Iris pigment epithelial cell (primary cell): ENCODE results near the gene SLC12A7.
"Not testable (repeated sequence)": the region's sequence is repeated elsewhere in the genome, so short reads cannot be mapped to it uniquely, and the experiment has no call there.

ENCODE experiments used
- DNase-seq: peaks from one replicate; pipeline ENCODE4 v3.0.0-alpha.2; 2011; ENCODE audit warnings: low read depth

SLC12A7 gene

DNA sequence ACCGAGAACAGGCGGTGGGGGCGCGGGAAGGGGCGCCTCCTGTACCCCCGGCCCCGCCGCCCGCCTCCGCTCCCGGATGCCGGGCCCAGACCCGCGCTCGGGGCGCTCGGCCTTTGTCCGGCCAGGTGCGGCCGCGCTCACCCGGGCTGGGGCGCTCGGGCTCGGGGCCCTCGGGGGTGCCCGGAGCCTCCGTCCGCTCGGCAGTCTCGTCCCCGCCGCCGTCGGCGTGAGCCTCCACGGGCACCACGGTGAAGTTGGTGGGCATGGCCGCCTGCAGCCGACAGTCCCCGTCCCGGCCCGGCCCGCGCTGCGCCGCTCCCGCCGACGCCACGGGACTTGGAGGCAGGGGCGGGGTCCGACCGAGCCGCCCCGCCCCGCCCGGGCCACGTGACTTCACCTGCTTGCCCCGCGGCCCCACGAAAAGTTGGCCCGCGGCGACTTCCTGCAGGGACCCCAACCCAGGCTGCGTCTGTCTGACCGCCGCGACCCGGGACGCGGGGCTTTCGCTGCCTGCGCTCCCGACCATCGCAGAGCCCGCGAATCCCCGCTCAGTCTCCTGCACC is at the start of gene SLC12A7:
Gene SLC12A7 (minus strand): TSS at position 337 of the 563 bp plus-strand sequence. CDS start 72 bp downstream, at position 265.
- no peak for DNase-seq

DNA sequence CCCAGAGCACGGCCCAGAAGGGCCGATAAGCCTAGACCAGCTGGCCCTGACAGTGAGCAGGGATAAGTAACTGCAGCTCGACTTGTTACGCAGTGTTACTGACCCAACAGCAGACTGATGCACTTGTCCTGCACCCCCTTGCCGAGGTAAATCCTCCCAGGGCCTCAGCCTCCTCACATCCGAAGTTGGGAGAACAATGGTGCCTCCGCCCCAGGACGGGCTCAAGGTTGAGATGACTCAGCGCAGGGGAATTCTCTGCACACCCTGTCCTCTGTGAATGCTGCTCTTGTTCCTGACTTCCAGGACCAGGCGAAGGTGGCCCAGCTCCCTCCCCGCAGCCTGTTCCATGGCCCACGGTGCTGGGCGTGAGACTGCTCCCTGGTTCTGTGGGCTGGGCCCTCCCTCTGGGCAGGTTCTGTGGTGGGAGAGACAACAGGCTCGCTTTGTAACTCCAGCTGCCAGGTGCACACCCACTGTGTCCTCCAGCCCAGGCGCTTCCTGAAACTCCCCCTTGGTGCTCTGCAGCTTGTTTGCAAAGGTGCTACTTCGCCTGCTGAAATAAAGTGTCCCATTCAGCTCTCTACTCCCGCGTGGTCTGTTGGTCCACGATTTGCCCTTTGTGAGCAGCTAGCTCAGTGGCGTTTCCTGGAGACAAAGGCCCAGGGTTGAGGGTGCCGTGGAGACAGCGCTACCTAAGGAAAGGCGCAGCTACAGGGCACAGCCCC is 49.4 kb upstream of the SLC12A7 start:
- no peak for DNase-seq

DNA sequence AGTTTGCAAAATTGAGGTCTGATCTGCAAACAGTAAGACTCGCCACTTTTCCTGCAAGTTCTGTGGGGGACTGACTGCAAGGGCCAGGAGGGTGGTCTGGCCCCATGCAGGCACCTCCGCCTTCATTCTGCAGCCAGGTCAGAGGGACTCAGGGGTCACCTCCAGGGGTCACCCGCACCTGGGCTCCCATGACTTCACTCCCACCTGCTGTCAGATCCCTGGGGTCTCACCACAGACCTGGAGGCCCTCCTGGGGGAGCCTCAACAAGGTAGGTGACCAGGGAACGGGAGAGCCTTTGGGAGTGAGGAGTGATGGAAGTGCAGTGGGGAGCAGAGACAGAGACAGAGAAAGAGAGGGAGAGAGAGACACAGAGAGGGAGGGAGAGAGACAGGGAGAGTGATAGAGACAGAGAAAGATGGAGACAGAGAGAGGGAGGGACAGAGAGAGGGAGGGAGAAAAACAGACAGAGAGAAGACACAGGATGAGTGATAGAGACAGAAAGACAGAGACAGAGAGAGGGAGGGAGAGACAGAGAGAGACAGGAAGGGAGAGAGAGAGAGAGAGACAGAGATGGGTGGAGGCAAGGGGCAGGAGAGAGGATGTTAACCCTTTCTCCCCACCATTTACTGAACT is 48.0 kb upstream of the SLC12A7 start:
- DNase-seq = no peak

DNA sequence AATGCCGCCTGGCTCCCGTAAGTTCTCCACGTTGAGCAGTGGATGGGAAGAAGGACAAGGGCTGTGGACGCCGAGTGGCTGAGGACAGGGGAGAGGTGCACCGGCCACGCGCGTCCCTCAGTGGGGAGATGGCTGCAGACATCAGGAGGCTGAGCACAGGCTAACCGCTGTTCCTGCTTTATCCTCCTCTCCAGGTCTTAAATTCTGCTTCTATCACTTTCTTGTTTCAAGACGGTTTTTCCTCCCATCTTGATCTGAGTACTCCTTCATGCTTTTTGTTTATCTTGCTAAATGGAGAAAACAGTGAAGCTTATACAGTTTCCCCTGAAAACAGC is 47.4 kb upstream of the SLC12A7 start:
- DNase-seq = no peak

DNA sequence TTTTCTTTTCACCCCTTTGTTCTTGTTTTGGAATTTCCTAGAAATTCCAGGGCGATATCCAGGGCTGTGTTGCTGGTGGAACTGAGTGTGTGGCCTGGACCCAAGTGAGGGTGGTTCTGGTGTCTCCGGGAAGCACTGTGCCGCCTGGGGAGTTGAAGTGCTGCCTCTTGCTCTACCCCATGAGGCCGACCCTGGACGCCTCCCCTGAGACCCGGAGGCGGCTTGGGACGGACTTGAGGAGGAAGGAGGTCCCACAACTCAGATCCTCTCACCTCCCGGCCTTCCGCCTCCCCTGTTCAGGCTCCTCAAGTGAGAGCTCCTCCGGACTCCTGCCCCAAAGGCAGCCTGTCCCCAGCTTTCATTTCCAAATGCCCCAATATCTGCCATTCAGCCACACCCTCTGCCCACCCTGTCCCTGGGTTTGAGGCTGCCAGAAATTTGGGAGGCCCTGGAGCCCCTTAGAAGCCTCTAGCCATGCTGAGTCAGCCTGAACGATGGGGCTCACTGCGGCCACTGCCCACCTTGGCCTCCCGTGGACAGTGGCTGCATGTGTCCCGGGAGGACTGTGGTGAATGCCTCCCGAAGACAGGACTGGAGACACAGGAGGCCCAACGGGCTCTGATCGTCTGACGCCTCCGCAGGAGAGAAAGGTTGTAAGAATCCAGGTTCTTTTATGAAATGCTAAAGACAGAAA is 46.9 kb upstream of the SLC12A7 start:
- DNase-seq = no peak

DNA sequence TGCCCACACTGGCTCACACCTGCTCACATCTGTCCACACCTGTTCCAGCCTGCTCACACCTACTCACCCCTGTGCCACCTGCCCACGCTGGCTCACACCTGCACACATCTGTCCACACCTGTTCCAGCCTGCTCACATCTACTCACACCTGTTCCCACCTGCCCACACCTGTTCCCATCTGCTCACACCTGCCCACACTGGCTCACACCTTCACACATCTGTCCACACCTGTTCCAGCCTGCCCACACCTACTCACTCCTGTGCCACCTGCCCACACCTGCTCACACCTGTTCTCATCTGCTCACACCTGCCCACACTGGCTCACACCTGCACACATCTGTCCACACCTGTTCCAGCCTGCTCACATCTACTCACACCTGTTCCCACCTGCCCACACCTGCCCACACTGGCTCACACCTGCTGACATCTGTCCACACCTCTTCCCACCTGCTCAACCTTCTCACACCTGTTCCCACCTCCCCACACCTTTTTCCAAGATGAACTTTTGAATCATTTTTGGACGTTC is 45.7 kb upstream of the SLC12A7 start:
- DNase-seq = not testable (repeated sequence)

DNA sequence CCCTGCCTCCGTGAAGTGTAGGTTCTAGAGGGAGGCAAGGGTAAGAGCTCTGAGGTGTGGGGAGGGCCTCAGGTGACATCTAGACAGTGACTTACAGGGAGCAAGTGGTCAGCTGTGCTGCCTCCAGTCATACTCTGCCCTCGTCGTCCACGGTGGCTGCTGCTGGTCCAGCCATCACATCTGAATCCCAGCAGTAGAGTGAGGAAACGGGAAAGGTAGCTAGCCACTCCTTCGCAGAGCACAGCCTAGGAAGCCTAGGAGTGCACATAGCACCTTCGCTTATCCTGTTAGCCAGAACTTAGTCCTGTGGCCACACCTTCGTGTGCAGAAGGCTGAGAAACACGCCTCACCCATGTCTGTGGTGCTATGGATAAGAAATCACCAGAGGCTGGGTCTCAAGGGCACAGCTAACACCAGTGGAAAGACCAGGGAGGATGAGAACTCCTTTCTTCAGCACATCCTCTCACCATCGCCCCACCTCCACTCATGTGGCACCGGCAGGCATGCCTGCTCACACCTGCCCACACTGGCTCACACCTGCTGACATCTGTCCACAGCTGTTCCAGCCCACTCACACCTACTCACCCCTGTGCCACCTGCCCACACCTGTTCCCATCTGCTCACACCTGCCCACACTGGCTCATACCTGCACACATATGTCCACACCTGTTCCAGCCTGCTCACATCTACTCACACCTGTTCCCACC is 45.0 kb upstream of the SLC12A7 start:
- DNase-seq = no peak

DNA sequence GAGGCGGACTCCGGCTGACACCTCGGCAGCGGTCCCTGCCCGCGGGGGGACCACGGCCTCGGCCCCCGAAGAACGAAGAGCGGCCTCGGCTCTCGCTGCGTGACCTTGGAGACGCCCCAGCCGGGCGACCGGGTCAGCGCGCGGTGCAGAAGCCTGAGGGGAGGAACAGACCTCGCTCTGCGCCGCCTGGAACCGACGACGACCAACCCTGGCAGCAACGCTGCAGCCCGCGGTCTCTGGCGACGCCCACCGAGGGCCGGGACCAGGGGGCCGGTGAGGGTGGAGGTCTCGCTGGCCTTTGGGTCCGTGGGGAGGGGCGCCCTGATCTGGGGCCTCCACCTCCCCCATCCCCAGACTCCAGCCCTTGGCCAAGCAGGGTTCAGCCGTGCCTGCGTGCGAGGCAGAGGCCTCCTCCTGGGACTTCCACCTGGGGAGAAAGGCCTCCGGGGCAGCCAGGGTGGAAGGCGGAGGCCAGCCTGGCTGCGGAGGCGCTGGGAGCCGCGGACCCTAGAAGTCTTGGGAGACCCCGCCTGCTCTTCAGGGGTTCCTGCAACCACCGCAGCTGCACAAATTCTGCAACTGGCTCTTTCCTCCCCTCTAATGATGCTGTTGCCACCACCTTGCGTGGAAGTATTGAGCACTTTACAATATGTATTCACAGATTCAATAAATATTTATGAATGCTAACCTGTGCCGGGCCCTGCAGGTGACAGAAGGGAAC is 44.3 kb upstream of the SLC12A7 start:
- DNase-seq = no peak

DNA sequence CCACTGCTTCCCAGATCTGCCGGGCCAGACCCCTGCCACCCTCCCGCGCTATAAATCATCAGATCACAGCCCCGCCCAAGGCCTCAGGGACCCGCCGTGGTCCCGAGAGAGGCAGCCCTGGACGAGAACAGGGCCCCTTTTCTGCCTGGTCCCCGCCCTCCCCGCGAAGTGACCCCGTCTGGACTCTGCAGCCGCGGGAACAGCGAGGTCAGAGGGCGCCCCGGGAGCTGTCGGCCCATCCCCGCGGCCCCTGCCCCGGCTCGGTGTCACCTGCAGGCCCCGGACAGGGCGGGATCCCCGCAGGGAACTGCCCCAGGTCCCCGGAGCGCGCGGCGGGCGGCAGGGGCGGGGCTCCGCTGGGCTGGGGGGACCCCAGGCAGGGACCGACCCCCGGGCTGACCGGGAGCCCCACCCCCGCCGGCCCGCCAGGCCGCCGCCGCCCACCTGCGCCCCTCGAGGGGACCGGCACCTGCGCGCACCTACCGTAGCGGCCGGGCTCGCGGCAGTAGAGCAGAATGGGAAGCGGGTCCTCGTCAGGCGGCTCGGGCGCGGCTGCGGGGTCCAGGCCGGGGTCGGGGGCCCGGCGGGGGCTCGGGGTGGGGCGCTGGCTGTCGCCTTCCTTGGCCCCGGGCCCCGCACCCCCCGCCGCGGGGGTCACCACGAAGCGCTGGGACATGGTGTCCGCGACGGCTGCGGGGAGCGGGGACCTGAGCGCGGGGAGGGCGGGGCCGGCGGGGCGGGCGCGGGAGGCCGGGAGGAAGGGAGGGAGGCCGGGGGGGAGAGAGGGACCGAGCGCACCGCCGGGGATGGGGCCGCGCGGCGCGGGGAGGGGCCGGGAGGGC is 43.5 kb upstream of the SLC12A7 start:
- DNase-seq = no peak

DNA sequence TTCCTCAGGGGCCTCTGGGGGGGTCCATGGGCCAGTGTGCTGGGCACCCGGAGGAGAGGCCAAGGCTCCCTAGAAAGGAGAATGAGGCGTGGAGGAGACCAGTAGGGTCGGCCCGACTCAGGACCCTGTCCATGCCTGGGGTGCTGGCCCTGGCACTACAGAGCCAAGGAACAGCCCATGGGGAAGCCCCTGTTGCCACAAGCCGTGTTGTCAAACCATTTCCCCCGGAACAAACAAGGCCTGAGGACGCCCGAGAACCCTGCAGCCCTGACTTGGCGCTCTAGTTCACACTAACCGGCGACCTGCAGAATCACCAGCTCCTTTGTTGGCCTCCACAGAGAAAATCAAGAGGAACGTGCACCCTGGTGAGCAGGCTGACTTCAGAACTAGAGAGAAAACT is 41.6 kb upstream of the SLC12A7 start:
- DNase-seq = no peak

DNA sequence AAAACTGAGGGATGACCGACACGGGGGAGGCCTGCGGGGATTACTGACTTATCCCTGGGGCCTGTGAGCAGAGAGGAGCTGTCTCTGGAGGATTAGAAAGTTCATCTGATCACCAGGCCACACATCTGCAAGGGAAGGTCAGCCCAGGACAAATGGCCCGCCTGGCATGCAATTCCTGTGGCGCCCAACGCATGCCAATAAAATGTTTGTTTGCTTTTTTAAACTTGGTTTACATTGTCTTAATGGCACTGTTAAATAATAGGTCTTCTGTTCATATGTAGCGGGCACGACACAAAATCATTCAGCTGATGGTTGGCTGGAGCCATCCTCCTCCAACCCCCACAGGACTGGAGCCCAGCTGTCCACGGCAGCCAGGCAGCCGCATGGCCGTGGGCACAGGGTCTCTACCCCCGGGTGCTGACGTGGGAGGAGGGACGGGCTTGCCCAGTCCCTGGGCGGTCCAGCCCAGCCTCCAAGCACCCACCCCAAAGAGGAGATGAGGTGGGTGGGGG is 41.0 kb upstream of the SLC12A7 start:
- DNase-seq = no peak

DNA sequence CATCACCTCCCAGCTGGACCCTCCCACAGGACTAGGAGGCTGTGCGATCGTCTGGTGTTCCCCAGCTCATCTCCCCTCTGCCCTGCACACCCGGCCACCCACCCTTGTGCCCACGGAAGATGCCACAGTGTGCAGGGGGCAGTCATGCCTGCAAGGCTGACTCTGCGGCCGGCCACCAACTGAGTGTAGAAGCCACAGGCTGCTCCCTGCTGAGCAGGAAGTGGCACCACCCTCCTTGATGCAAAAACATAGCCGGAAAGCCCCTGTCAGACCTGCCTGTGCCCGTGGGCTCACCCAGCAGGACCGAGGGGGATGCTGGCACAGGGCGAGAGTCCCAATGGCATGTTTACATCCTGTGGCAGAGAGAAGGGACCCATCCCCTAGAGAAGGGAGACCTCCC is 40.3 kb upstream of the SLC12A7 start:
- no peak for DNase-seq

DNA sequence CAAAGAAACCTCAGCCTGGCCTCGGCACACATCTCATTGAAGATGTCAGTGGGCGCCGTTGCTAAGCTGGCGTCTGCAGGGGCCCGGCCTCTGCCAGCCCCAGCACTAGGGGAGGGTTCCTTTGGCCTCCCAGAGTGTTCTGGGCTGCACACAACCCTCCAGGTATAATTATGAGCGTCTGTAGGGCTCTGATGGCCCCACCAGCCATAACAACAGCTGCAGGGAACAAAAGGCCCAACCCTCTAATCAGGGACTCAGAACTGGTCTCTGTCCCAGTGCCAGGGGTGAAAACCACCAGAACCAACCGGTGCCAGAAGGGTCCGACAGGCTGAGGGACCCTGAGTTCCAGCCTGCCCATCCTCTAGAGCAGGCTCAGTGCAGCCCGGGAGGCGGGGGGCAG is 39.5 kb upstream of the SLC12A7 start:
- DNase-seq = no peak

DNA sequence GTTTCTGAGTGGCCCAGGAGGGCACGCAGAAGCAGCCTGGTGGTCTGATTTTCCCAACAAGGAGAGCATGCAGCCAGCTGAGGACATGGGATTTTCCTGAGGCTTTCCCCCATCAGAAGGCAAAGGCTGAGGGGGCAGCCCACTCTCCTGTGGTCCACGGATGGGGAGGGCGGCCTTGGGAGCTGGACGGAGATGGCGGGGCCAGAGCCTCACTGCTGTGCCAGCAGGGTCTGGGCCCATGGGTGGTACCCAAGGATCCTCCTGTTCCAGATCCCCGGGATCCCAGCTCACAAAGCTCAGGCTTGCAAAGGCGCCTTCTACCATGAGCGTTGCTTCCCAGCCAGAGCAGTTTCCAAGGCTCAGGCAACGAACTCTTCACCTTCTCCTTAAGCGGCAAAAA is 39.0 kb upstream of the SLC12A7 start:
- DNase-seq = no peak

DNA sequence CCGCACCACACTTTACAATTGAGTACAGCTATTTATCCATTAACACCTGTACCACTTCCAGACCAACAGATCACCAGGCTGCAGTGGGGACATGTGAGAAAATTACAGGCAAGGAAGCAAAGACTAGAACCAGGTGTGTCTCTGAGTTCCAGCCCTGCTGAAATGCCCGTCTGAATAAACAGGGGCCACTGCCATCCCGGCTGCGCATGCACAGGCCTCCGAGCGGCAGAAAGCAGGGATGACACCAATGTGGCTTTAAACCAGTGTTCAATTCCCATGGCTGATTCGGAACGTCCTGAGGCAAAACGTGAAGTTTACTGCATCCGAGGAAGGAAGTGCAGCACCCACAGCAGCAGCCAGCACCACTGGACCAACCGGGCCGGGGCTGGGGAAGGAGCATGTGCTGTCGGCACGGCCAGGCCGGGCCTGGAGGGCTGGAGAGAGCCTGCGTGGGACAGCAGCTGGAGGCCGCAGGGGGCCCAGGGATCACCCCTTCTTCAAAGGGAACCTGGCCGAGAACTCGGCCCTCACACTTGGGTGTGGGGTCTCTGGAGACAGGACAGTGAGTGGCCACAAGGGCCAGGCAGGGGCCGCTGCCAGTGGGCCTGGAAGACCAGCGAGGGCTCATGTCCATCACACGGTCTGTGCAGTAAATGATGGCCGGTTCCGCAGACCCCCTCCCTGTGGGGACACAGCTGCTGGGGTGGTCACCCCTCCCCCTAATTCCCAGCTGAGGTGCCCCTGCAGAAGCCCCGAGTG is 33.0 kb upstream of the SLC12A7 start:
- DNase-seq = no peak

DNA sequence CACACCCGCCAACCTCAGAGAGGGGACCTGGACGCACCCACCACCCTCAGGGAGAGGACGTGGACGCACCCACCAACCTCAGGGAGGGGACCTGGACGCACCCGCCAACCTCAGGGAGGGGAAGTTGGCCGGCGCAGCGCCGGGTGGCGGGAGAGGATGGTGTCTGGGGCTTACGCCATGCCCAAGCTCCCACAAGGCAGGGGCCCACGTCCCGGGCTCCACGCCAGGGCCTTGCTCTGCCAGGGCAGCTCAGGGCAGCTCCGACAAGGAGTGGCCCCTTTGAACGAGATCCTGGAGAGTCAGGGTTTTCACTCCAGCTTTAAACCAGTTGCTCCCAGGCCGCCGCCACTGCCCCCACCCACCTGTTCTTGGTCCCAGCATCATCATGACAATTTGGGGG is 32.2 kb upstream of the SLC12A7 start:
- no peak for DNase-seq

DNA sequence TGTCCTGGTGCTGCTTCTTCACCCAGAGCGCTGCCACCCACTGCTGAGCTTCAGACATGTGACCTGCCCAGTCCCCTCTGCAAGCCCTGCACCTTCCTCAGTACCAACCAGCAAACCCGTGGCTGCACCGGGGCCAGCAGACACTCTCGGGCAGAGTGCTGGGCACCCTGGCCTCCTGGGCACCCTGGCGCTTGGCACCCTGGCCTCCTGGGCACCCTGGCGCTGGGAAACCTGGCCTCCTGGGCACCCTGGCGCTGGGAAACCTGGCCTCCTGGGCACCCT is 31.7 kb upstream of the SLC12A7 start:
- no peak for DNase-seq

DNA sequence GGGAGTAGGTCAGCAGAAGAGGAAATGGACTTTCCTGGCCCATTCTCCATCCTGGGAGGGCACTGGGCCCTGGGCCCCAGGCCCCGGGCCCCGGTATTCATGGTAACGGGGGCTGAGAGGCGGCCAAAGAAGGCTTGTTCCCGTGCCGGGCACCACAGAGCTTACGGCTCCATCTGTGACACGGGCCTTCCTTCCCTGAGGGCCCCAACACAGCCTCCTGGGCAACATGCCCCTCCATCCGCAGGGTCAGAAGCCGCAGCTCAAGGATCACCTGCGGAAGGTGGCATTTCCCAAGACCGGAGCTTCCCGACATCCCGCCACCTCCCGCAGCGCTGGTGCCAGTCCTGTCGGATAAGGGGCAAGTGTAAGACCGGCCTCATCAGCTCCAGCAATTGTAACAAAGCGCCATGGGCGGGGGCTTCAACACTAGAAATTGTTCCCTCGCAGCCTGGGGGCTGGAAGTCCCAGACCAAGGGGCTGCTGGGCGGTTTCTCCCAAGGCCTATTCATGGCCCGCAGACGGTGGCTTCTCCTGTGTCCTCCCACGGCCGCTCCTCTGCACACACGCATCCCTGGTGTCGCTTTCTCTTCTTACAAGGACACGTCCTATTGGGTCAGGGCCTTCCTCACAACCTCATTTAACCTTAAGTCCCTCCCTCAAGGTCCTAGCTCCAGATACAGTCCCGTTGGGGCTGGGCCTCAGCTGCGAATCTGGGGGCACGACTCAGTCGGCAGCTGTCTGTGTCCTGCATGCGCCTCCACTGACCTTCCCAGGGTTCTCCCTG is 31.2 kb upstream of the SLC12A7 start:
- no peak for DNase-seq

DNA sequence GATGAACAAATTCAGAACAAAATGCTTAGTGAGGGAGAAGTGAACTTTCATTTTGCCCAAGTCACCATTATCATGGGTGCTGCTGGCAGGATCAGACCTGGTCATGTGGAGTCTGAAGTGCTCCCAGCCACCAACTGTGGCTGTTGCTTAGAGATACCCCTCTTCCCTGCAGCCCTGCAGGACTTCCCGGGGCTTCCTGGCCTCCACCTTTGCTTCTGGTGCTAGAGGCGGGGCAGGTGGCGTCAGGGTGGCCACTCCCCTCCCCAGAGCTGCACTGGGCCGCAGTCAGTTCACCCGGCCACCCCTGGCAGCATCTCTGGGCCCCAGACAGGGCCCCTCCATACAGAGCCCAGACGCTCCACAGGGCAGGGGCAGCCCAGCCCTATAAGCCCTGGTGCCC is 30.0 kb upstream of the SLC12A7 start:
- DNase-seq = no peak
